Neuronal stem cell (in vitro differentiated cells): Measurements from ENCODE around the gene TMEM132D.

Experiments used
- DNase-seq: peaks from one replicate; pipeline ENCODE4 v3.0.0-alpha.2; 2013; ENCODE audit warnings: low spot score
- H2AFZ ChIP-seq: one replicate; pipeline ENCODE4 v1.6.1; 2013; ENCODE audit warnings: mild to moderate bottlenecking, low read length, inconsistent platforms
- H2AK5ac ChIP-seq: 2 replicates; pipeline ENCODE4 v1.6.1; 2013; ENCODE audit warnings: low read depth, mild to moderate bottlenecking, inconsistent platforms, low read length, moderate library complexity, mixed read lengths
- H2BK120ac ChIP-seq: 2 replicates; pipeline ENCODE4 v1.6.1; 2013; ENCODE audit warnings: low read depth, mild to moderate bottlenecking, inconsistent platforms, low read length, moderate library complexity, mixed read lengths
- H2BK12ac ChIP-seq: one replicate; pipeline ENCODE4 v1.6.1; 2013; ENCODE audit warnings: low read length, inconsistent platforms
- H2BK15ac ChIP-seq: 2 replicates; pipeline ENCODE4 v1.6.1; 2013; ENCODE audit warnings: mild to moderate bottlenecking, low read length, inconsistent platforms, mixed read lengths
- H2BK5ac ChIP-seq: one replicate; pipeline ENCODE4 v1.6.1; 2013; ENCODE audit warnings: inconsistent platforms, mild to moderate bottlenecking, low read length, moderate library complexity
- H3K14ac ChIP-seq: one replicate; pipeline ENCODE4 v1.6.1; 2013; ENCODE audit warnings: low read length, inconsistent platforms
- H3K18ac ChIP-seq: 2 replicates; pipeline ENCODE4 v1.6.1; 2013; ENCODE audit warnings: low read length, inconsistent platforms
- H3K23ac ChIP-seq: 2 replicates; pipeline ENCODE4 v1.6.1; 2013; ENCODE audit warnings: low read depth, mild to moderate bottlenecking, mixed read lengths, low read length, inconsistent platforms; ENCODE audit not compliant: poor library complexity
- H3K27ac ChIP-seq: replicated peaks from 3 replicates; pipeline ENCODE4 v1.5.1; 2013; ENCODE audit warnings: low read length, inconsistent platforms
- H3K27me3 ChIP-seq, 3 experiments: 2 replicates each; pipeline ENCODE4 v1.6.1; 2013; ENCODE audit warnings: low read length in 3 of 3, mild to moderate bottlenecking in 2 of 3, inconsistent platforms in 1 of 3, low read depth in 1 of 3, mixed read lengths in 1 of 3, moderate library complexity in 1 of 3; ENCODE audit not compliant: control insufficient read depth in 3 of 3, insufficient read depth in 3 of 3
- H3K36me3 ChIP-seq, 2 donors: replicated peaks in 1 of 2; 2 replicates each; pipeline ENCODE4 v1.6.1; 2013; ENCODE audit warnings: low read length in 2 of 2; ENCODE audit not compliant: control insufficient read depth in 2 of 2, insufficient read depth in 2 of 2
- H3K4ac ChIP-seq: 2 replicates; pipeline ENCODE4 v1.6.1; 2013; ENCODE audit warnings: inconsistent platforms, mild to moderate bottlenecking, low read length, moderate library complexity
- H3K4me1 ChIP-seq, 2 donors: 1 replicate in 1 of 2; 2 replicates in 1 of 2; pipeline ENCODE4 v1.6.1; 2013; ENCODE audit warnings: low read length in 2 of 2, low read depth in 1 of 2; ENCODE audit not compliant: control insufficient read depth in 2 of 2, insufficient read depth in 1 of 2
- H3K4me2 ChIP-seq: one replicate; pipeline ENCODE4 v1.6.1; 2013; ENCODE audit warnings: mild to moderate bottlenecking, low read length, inconsistent platforms; ENCODE audit not compliant: insufficient read depth, poor library complexity, severe bottlenecking
- H3K4me3 ChIP-seq, 2 donors: 2 replicates each; pipeline ENCODE4 v1.5.1; 2013; ENCODE audit warnings: low read length in 2 of 2, mild to moderate bottlenecking in 2 of 2, inconsistent platforms in 1 of 2, moderate library complexity in 1 of 2
- H3K79me1 ChIP-seq: one replicate; pipeline ENCODE4 v1.6.1; 2013; ENCODE audit warnings: low read depth, mild to moderate bottlenecking, inconsistent platforms, low read length, moderate library complexity
- H3K9ac ChIP-seq: one replicate; pipeline ENCODE4 v1.6.1; 2013; ENCODE audit warnings: mild to moderate bottlenecking, low read depth, low read length, inconsistent platforms; ENCODE audit not compliant: poor library complexity
- H3K9me3 ChIP-seq, 2 donors: replicated peaks in 1 of 2; 2 replicates each; pipeline versions ENCODE3 to v1.6.1; 2013; ENCODE audit warnings: low read length in 2 of 2, mild to moderate bottlenecking in 2 of 2, inconsistent platforms in 1 of 2, low read depth in 1 of 2, mixed read lengths in 1 of 2, moderate library complexity in 1 of 2; ENCODE audit not compliant: control insufficient read depth in 2 of 2, insufficient read depth in 1 of 2
- H4K8ac ChIP-seq: one replicate; pipeline ENCODE4 v1.6.1; 2013; ENCODE audit warnings: low read depth, mild to moderate bottlenecking, inconsistent platforms, low read length, moderate library complexity
- H4K91ac ChIP-seq: one replicate; pipeline ENCODE4 v1.6.1; 2013; ENCODE audit warnings: low read length, low read depth, mild to moderate bottlenecking, inconsistent platforms; ENCODE audit not compliant: poor library complexity
- WGBS, 2 donors: extraction: QIAGEN DNeasy Blood & Tissue Kit; methylation state at CpG; one replicate each; pipeline ENCODE4 v1.1.7; 2013; ENCODE audit warnings: missing lambda C conversion rate in 2 of 2, mixed read lengths in 1 of 2; ENCODE audit not compliant: insufficient read length in 2 of 2, insufficient replicate concordance in 1 of 2; ENCODE audit errors: extremely low coverage in 2 of 2; 5-methylcytosine and 5-hydroxymethylcytosine counted together

The TMEM132D gene

GRCh38 chr12:129080821-129081220 lies 823.0 kb downstream of the TMEM132D start:
- no peaks in the 10 kb centered on the region for H3K36me3 ChIP-seq
- no peaks in the 10 kb centered on the region for H3K9me3 ChIP-seq
- H2AK5ac ChIP-seq, result no peak overlapping the region
- H3K9ac ChIP-seq, result peak overlapping the region; percentile 1
- no peak overlapping the region for H2BK120ac ChIP-seq
- no peak overlapping the region for H4K8ac ChIP-seq
- no peaks in the 10 kb centered on the region for H3K4me1 ChIP-seq
- H2BK15ac ChIP-seq, result no peak overlapping the region
- H3K14ac ChIP-seq, result no peak overlapping the region
- WGBS, 2 donors, result no CpG with 5 or more reads among the region's 13 CpGs
- H3K23ac ChIP-seq, result no peak overlapping the region
- H3K4me3 ChIP-seq, result no peak overlapping the region
- no peak overlapping the region for H2AFZ ChIP-seq
- H3K4me2 ChIP-seq, result no peak overlapping the region
- H3K18ac ChIP-seq, result no peak overlapping the region
- H3K79me1 ChIP-seq, result no peaks in the 10 kb centered on the region
- H2BK12ac ChIP-seq, result no peak overlapping the region
- H2BK5ac ChIP-seq, result no peak overlapping the region
- H4K91ac ChIP-seq, result no peak overlapping the region
- no peak for DNase-seq
- H3K4ac ChIP-seq, result no peak overlapping the region
- no peaks in the 10 kb centered on the region for H3K27me3 ChIP-seq
- H3K27ac ChIP-seq, result no peak overlapping the region

- DNase-seq, result no peak
- no peaks in the 10 kb centered on the region for H3K4me1 ChIP-seq
- H2BK12ac ChIP-seq, result no peak overlapping the region
- H3K27ac ChIP-seq, result no peak overlapping the region
- H2BK5ac ChIP-seq, result no peak overlapping the region
- no peaks in the 10 kb centered on the region for H3K36me3 ChIP-seq
- H3K79me1 ChIP-seq, result no peaks in the 10 kb centered on the region
- H4K8ac ChIP-seq, result no peak overlapping the region
- no peak overlapping the region for H2AFZ ChIP-seq
- H3K27me3 ChIP-seq, result no peaks in the 10 kb centered on the region
- H2BK15ac ChIP-seq, result no peak overlapping the region
- H2AK5ac ChIP-seq, result no peak overlapping the region
- H3K4ac ChIP-seq, result no peak overlapping the region
- no peaks in the 10 kb centered on the region for H3K9me3 ChIP-seq
- no peak overlapping the region for H3K18ac ChIP-seq
- H3K23ac ChIP-seq, result no peak overlapping the region
- H3K9ac ChIP-seq, result no peak overlapping the region
- no peak overlapping the region for H3K14ac ChIP-seq
- no peak overlapping the region for H4K91ac ChIP-seq
- H2BK120ac ChIP-seq, result no peak overlapping the region
- no peak overlapping the region for H3K4me3 ChIP-seq
- H3K4me2 ChIP-seq, result no peak overlapping the region
- WGBS, 2 donors, result no CpG with 5 or more reads among the region's 5 CpGs
Measured at GRCh38 chr12:129080391-129080790, 823.4 kb downstream of the TMEM132D start.

DNA sequence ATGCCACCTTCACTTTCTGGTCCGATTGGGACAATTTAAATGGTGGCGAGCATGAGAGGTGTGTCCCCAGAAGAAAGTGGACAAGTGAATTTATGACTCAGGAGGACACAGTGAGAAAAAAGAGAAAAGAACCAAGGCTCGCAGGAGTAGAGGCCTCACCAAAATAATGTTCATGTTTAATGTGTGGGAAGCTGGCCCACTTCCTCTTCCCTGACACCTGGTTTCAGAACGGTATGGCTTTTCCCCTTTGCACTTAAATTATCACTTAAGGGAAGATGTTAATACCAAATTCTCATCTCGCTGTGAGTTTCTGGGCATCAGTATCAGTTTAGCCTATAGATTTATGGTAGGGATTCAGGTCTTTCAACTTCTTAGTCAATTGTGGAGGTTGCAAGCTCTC lies 824.1 kb downstream of the TMEM132D start:
- no peak overlapping the region for H2BK15ac ChIP-seq
- no peak overlapping the region for H3K4me3 ChIP-seq
- no CpG with 5 or more reads among the region's 5 CpGs for WGBS, 2 donors
- no peak overlapping the region for H2AFZ ChIP-seq
- H3K27ac ChIP-seq, result no peak overlapping the region
- H3K9me3 ChIP-seq, result no peaks in the 10 kb centered on the region
- no peak overlapping the region for H4K91ac ChIP-seq
- H3K4ac ChIP-seq, result no peak overlapping the region
- DNase-seq, result no peak
- no peaks in the 10 kb centered on the region for H3K79me1 ChIP-seq
- H3K4me2 ChIP-seq, result no peak overlapping the region
- H2BK120ac ChIP-seq, result no peak overlapping the region
- no peak overlapping the region for H3K23ac ChIP-seq
- H3K18ac ChIP-seq, result no peak overlapping the region
- H2AK5ac ChIP-seq, result no peak overlapping the region
- no peak overlapping the region for H4K8ac ChIP-seq
- H3K36me3 ChIP-seq, result no peaks in the 10 kb centered on the region
- H3K14ac ChIP-seq, result no peak overlapping the region
- no peak overlapping the region for H3K9ac ChIP-seq
- no peaks in the 10 kb centered on the region for H3K27me3 ChIP-seq
- no peak overlapping the region for H2BK5ac ChIP-seq
- H2BK12ac ChIP-seq, result no peak overlapping the region
- H3K4me1 ChIP-seq, result no peaks in the 10 kb centered on the region

- no peak for DNase-seq
- Histone ChIP-seq H3K27me3 (no peaks in the 10 kb centered on the region), H3K27ac (no peak overlapping the region), H2AK5ac (no peak overlapping the region), H3K18ac (peak overlapping the region; percentile 8), H3K4me3 (no peak overlapping the region), H4K8ac (no peak overlapping the region), H2AFZ (no peak overlapping the region), H3K9me3 (no peaks in the 10 kb centered on the region), H3K4me1 (no peaks in the 10 kb centered on the region), H3K23ac (no peak overlapping the region), H2BK12ac (no peak overlapping the region), H4K91ac (no peak overlapping the region), H2BK5ac (no peak overlapping the region), H3K14ac (peak overlapping the region; percentile 1), H3K9ac (no peak overlapping the region), H3K79me1 (no peaks in the 10 kb centered on the region), H3K36me3 (no peaks in the 10 kb centered on the region), H2BK120ac (no peak overlapping the region), H3K4ac (no peak overlapping the region), H2BK15ac (no peak overlapping the region), H3K4me2 (no peak overlapping the region)
- WGBS, 2 donors, result no CpG with 5 or more reads among the region's 13 CpGs
Measured at GRCh38 chr12:129076441-129077320, 827.1 kb downstream of the TMEM132D start.
